ENCODE measurements around the gene ATXN1.

The ATXN1 gene

GRCh38 chr6:16314296-16314695 lies 447.0 kb downstream of the ATXN1 start:
- Histone ChIP-seq H3K4me2 (ENCODE audit: low read depth, low read length, poor library complexity, severe bottlenecking) (no peak overlapping the region), H3K4me3 (ENCODE audit: insufficient read depth, low read length, poor library complexity, severe bottlenecking) (no peak overlapping the region), H4K20me1 (ENCODE audit: low read depth, low read length) (no peaks in the 10 kb centered on the region), H3K79me2 (ENCODE audit: insufficient read depth, low read length) (no peaks in the 10 kb centered on the region), H3K9me2 (replicated peaks; ENCODE audit: insufficient read depth, low read length) (no peaks in the 10 kb centered on the region), H2AFZ (ENCODE audit: low read depth, low read length, severe bottlenecking) (no peak overlapping the region), H3F3A (ENCODE audit: insufficient read depth) (no peaks in the 10 kb centered on the region), H3K27ac (ENCODE audit: low read depth, low read length) (no peak overlapping the region), H3K36me3 (ENCODE audit: low read length) (no peaks in the 10 kb centered on the region), H3K9me3 (ENCODE audit: insufficient read depth, low read length) (no peaks in the 10 kb centered on the region), H3K9ac (ENCODE audit: low read length) (no peak overlapping the region), H3K27me3 (ENCODE audit: low read length) (no peaks in the 10 kb centered on the region)
- TF ChIP-seq, protein P1, sequence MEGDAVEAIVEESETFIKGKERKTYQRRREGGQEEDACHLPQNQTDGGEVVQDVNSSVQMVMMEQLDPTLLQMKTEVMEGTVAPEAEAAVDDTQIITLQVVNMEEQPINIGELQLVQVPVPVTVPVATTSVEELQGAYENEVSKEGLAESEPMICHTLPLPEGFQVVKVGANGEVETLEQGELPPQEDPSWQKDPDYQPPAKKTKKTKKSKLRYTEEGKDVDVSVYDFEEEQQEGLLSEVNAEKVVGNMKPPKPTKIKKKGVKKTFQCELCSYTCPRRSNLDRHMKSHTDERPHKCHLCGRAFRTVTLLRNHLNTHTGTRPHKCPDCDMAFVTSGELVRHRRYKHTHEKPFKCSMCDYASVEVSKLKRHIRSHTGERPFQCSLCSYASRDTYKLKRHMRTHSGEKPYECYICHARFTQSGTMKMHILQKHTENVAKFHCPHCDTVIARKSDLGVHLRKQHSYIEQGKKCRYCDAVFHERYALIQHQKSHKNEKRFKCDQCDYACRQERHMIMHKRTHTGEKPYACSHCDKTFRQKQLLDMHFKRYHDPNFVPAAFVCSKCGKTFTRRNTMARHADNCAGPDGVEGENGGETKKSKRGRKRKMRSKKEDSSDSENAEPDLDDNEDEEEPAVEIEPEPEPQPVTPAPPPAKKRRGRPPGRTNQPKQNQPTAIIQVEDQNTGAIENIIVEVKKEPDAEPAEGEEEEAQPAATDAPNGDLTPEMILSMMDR (IDR thresholded peaks at IDR 0.05; ENCODE audit: insufficient read depth, low read length, poor library complexity, severe bottlenecking) = no peak
- no peak for TF ChIP-seq EZH2phosphoT487 (conservative IDR thresholded peaks at IDR 0.05; ENCODE audit: low read length)

DNA sequence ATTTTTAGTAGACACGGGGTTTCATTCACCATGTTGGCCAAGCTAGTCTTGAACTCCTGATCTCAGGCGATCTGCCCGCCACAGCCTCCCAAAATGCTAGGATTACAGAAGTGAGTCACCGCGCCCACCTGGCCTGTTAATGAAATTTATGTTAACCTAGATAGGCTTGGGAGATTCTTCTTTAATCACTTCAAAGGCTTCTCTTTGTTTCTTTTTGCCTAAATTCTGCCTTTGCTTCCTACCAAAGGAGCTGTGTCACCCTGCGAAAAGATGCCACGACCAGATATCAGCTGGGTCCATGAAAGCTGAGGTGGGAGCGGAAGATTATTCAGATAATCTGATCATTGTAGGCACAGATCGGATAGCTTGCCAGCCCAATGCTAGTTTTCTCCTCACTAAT lies 447.5 kb downstream of the ATXN1 start:
- H3K4me3 ChIP-seq (ENCODE audit: insufficient read depth, low read length, poor library complexity, severe bottlenecking) = no peak overlapping the region
- no peak overlapping the region for H3K4me2 ChIP-seq (ENCODE audit: low read depth, low read length, poor library complexity, severe bottlenecking)
- H3K9ac ChIP-seq (ENCODE audit: low read length) = no peak overlapping the region
- TF ChIP-seq EZH2phosphoT487 (conservative IDR thresholded peaks at IDR 0.05; ENCODE audit: low read length) = no peak
- TF ChIP-seq, protein P1 (IDR thresholded peaks at IDR 0.05; ENCODE audit: insufficient read depth, low read length, poor library complexity, severe bottlenecking) = no peak
- H3K27ac ChIP-seq (ENCODE audit: low read depth, low read length) = no peak overlapping the region
- no peaks in the 10 kb centered on the region for H3K9me2 ChIP-seq (replicated peaks; ENCODE audit: insufficient read depth, low read length)
- no peaks in the 10 kb centered on the region for H4K20me1 ChIP-seq (ENCODE audit: low read depth, low read length)
- no peak overlapping the region for H2AFZ ChIP-seq (ENCODE audit: low read depth, low read length, severe bottlenecking)
- H3K27me3 ChIP-seq (ENCODE audit: low read length) = no peaks in the 10 kb centered on the region
- H3F3A ChIP-seq (ENCODE audit: insufficient read depth) = no peaks in the 10 kb centered on the region
- H3K79me2 ChIP-seq (ENCODE audit: insufficient read depth, low read length) = no peaks in the 10 kb centered on the region
- no peaks in the 10 kb centered on the region for H3K9me3 ChIP-seq (ENCODE audit: insufficient read depth, low read length)
- H3K36me3 ChIP-seq (ENCODE audit: low read length) = no peaks in the 10 kb centered on the region

DNA sequence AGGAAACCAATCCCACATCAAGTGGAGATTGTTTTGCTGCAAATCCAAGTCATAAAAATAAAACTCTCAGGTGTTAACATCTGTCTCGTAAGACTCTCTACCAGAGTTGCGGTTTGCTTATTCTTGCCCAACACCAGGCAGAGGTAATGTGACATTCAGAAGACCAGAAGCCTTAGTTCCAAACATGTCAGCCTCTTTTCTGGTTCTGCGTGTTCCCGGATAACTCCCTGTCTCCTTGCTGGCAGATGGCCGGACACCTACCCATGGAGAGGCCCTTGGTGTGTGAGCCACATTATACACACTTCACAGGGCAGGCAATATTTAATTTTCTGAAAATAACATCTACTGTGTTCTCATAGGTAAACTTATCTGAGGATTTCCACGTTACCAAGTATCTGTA lies 449.5 kb downstream of the ATXN1 start:
- H2AFZ ChIP-seq (ENCODE audit: low read depth, low read length, severe bottlenecking) = no peak overlapping the region
- no peaks in the 10 kb centered on the region for H3K9me2 ChIP-seq (replicated peaks; ENCODE audit: insufficient read depth, low read length)
- TF ChIP-seq, protein P1 (IDR thresholded peaks at IDR 0.05; ENCODE audit: insufficient read depth, low read length, poor library complexity, severe bottlenecking) = no peak
- no peak for TF ChIP-seq EZH2phosphoT487 (conservative IDR thresholded peaks at IDR 0.05; ENCODE audit: low read length)
- H4K20me1 ChIP-seq (ENCODE audit: low read depth, low read length) = no peaks in the 10 kb centered on the region
- H3K36me3 ChIP-seq (ENCODE audit: low read length) = no peaks in the 10 kb centered on the region
- H3K27ac ChIP-seq (ENCODE audit: low read depth, low read length) = no peak overlapping the region
- no peaks in the 10 kb centered on the region for H3K27me3 ChIP-seq (ENCODE audit: low read length)
- no peak overlapping the region for H3K4me3 ChIP-seq (ENCODE audit: insufficient read depth, low read length, poor library complexity, severe bottlenecking)
- H3K79me2 ChIP-seq (ENCODE audit: insufficient read depth, low read length) = no peaks in the 10 kb centered on the region
- no peak overlapping the region for H3K4me2 ChIP-seq (ENCODE audit: low read depth, low read length, poor library complexity, severe bottlenecking)
- no peaks in the 10 kb centered on the region for H3K9me3 ChIP-seq (ENCODE audit: insufficient read depth, low read length)
- no peak overlapping the region for H3K9ac ChIP-seq (ENCODE audit: low read length)
- H3F3A ChIP-seq (ENCODE audit: insufficient read depth) = no peaks in the 10 kb centered on the region
